Ecto neural progenitor cell (in vitro differentiated cells): ENCODE results near the gene TSPAN10.

ENCODE experiments used
- DNase-seq: peaks from one replicate; pipeline ENCODE4 v3.0.0-alpha.2; 2018; ENCODE audit warnings: low spot score

Gene TSPAN10

GRCh38 chr17:81687770-81688541 lies 51.0 kb downstream of the TSPAN10 start:
- no peak for DNase-seq

DNA sequence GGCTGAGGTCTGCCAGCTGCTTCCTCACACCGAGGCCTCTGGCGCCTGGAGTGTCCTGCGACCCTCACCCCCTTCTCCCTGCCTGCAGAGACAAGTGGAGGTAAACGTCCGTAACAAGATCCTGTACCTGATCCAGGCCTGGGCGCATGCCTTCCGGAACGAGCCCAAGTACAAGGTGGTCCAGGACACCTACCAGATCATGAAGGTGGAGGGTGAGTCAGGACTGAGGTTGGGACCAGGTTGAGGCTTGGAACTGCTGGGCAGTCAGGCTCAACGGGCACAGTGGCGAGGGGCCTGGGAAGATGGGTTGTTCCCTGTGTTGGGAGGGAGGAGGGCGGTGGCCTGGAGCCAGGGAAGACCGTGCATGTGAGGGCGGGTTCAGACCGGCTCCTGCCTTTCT lies 51.6 kb downstream of the TSPAN10 start:
- no peak for DNase-seq

DNA sequence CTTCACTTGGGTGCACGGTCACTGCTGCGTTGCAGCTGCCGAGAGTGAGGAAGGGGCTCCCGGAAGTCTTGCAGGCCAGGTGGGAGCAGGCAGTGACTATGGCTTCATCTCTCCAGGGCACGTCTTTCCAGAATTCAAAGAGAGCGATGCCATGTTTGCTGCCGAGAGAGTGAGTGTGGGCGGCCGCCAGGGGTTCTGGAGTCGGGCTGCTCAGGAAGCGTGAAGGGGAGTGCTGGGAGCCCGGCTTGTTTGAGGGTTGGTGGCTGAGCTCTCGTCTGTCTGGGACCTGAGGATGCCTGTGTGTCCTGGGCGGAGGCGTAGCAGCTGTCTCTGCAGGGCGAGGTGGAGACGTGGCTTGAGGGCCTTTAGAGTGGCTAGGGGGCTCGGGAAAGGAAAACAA lies 53.1 kb downstream of the TSPAN10 start:
- no peak for DNase-seq

GRCh38 chr17:81690549-81690948 lies 53.6 kb downstream of the TSPAN10 start:
- DNase-seq: no peak

DNA sequence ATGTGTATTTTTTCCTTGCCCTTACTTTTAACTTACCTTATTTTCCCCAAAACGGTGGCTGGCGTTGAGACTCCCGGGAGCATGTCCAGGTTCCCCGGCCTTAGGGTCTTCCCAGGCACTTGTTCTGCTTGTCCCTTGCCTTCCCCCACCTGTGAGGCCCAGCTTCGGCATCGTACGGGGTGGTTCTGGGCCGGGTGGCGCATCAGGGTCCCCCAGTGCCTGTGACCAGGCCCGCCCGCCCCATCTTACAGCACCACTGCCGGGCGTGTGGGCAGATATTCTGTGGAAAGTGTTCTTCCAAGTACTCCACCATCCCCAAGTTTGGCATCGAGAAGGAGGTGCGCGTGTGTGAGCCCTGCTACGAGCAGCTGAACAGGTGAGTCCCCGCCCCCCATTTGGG lies 54.2 kb downstream of the TSPAN10 start:
- no peak for DNase-seq

DNA sequence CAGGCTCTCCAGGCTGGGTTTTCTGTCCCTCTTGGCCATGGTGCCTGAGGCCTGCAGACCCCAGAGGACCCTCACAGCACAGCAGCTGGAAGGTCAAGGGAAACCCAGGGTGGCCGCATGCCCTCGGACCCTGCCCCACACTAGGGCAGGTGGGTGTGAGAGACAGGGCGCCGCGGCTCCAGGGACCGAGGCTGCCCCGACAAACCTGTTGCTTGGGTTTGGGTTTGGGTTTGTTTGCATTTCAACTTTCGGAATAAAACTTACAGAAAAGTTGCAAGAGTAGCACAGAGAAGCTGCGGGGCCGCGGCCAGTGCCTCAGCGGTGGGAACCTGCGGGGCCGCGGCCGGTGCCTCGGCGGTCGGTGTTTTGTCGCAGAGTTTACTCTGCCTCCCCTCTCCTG lies 54.6 kb downstream of the TSPAN10 start:
- no peak for DNase-seq

GRCh38 chr17:81693509-81694210 lies 56.7 kb downstream of the TSPAN10 start:
- DNase-seq: no peak

DNA sequence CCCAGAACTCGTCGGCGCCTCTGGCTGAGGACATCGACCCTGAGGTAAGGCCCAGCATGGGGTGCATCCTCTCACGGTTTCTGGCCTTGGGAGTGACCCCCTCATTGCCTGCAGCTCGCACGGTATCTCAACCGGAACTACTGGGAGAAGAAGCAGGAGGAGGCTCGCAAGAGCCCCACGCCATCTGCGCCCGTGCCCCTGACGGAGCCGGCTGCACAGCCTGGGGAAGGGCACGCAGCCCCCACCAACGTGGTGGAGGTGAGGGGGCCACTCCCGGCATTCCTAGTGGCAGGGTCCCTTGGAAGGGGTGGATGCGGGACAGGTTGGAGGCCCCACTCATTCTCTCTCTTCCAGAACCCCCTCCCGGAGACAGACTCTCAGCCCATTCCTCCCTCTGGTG lies 57.8 kb downstream of the TSPAN10 start:
- DNase-seq: no peak

GRCh38 chr17:81695211-81695610 lies 58.2 kb downstream of the TSPAN10 start:
- no peak for DNase-seq

- no peak for DNase-seq
These were observed 58.8 kb downstream of the TSPAN10 start for GRCh38 chr17:81695801-81696200.

- DNase-seq: no peak
These were observed 59.4 kb downstream of the TSPAN10 start for GRCh38 chr17:81696218-81696941.

DNA sequence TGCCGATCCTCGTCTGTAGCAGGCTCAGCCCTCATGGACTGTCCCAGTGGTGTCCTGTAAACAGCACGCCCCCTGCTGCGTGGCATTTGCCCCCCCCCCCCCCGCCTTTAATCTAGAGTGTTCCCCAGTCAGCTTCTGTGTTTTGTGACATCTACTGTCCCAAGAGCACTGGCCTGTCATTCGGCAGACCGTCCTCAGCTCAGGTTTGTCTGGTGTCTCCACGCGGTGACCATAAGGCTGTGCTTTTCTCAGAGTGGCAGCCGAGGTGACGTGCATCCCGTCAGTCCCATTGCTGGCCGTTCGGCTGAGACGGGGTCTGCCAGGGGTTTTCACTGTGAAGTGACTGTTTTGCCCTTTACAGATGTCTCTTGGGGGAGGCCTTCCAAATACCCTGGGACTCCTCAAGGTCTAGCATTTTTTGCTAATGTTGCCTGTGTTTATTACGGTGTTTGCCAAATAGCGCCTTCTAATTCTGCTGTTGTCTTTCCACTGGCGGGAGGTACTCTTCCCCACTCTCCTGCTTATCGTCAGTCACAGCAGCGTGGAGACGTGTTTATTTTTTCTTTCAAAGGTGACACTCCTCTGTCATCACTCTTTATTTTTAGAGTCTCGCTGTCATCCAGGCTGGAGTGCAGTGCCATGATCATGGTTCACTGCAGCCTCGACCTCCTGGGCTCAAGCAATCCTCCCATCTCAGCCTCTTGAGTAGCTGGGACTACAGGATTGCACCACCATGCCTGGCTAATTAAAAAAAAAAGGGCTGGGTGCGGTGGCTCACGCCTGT lies 60.5 kb downstream of the TSPAN10 start:
- no peak for DNase-seq
